HG02763 (cell line): ENCODE data around the gene GPR22.

Source experiments
- ATAC-seq: cut with Tn5 transposase; IDR thresholded peaks from one replicate; pipeline ENCODE4 v1.9.1; 2021; ENCODE audit warnings: mild to moderate bottlenecking, moderate library complexity; ENCODE audit not compliant: unreplicated experiment

Gene GPR22

DNA sequence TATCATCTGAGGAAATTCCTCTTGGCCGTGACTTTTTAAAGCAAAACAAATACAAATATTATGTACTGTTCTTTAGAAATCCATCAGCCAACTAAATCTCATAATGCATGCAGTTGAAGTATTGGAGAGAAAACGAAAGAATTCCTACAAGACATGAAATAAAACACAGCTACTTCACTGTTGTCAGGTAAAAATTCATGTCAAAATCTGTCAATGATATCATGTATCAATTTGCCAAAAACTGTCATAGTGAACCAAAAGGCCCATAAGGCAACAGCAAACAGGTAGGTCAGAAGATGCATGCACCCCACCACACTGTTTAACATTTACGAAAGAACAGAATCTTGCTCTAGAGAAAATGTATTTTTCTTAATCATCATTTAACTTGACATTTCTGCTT is 2.3 kb downstream of the GPR22 start:
- ATAC-seq = no peak

DNA sequence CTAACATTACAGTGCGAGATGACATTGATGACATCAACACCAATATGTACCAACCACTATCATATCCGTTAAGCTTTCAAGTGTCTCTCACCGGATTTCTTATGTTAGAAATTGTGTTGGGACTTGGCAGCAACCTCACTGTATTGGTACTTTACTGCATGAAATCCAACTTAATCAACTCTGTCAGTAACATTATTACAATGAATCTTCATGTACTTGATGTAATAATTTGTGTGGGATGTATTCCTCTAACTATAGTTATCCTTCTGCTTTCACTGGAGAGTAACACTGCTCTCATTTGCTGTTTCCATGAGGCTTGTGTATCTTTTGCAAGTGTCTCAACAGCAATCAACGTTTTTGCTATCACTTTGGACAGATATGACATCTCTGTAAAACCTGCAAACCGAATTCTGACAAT is 4.3 kb downstream of the GPR22 start:
- no peak for ATAC-seq

DNA sequence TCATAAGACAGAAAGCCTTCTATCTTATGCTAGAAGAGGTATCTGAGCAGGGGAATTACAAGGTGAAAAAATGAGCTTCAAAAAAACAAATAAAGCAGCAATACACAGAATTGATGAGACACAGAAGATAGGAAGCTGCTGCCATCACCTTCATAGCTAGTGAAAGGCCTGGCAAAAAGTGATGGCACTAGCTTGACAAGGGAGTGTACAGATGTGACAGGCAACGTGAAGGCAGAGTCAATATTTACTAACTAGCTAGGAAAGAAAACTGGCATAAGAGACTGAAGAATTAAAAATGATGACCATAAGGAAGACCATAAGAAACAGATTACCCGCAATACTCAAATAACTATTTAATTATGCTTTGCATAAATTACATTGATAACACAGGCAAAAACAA is 9.4 kb downstream of the GPR22 start:
- no peak for ATAC-seq

DNA sequence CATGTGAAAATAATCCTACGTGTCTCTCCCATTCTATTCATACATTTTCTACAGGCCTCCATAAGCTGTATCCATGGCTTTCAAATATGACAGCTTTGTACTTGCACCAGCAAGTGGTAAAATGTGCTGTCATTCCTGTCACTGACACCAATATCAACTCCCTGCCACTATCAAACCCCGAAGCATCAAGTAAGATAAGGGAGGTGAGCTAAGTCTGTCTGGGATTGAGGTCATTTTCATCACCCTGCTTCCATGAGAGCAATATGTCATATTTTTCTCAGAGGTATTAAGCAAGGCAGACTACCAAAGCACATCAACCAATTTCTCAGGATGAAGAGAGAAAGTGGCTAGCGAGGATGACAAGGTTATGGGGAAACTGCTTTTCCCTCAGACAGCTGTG is 11.1 kb downstream of the GPR22 start:
- ATAC-seq = no peak

DNA sequence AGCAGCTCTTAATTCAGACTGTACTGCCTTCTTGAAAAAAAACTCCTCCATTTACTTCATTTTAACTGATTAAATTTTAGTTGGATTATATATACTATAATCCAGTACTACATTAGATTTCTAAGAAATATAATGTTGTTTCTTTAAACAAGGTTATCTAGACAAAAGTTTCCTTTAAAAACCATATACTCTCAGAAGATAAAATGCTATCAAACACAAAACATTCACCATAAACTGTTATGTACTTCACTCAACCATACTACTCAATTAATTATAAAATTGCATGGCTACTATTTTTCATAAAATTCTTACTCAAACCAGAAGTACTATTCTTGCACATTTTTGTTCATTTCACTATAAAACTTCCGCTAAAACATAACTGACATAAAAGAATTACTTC is 12.7 kb downstream of the GPR22 start:
- ATAC-seq = no peak

DNA sequence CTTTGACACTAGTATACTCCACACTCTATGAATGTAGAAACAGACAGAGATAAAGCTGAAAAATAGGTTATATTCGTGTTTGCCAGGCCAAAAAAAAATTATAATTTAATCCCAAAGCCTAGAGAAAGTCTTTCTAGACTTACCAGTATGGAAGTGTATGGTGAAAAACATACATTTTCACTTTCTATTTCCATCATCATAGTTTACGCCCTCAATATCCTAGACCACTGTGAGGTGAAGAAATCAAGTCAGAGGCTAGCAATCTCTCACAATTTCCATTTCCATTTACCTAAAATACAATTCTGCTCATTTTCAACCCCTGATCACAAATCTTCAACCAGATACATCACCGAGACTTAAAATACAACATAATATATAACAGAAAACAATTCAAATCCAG is 16.2 kb downstream of the GPR22 start:
- no peak for ATAC-seq

DNA sequence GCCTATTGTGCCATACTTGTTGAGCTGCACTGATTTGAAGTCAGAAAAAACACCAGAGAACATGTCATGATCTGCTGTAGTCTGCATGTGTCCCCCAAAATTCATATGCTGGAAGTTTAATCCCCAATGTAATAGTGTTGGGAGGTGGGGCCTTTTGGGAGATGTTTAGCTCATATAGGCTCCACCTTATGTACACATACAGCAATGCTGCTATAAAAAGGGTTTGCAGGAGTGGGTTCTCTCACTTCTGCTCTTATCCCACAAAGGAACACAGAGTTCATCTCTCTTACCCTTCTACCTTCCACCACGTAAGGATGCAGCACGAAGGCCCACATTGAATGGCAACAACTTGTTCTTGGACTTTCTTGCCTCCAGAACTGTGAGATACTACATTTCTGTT is 23.0 kb downstream of the GPR22 start:
- no peak for ATAC-seq

DNA sequence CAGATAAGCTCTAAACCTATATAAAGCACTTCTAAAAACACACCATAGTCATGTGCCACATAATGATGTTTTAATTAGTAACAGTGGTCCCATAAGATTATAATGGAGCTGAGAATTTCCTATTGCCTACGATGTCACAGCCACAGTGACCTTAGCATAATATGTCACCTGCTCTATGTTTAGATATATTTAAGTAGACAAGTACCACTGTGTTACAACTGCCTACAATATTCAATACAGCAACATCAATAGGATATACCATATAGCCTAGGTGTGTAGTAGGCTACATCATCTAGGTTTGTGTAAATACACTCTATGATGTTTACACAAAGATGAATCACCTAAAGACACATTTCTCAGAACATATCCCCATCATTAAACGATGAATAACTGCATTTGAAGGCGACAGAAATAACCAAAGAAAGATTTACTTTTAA is 24.5 kb downstream of the GPR22 start:
- ATAC-seq = no peak

DNA sequence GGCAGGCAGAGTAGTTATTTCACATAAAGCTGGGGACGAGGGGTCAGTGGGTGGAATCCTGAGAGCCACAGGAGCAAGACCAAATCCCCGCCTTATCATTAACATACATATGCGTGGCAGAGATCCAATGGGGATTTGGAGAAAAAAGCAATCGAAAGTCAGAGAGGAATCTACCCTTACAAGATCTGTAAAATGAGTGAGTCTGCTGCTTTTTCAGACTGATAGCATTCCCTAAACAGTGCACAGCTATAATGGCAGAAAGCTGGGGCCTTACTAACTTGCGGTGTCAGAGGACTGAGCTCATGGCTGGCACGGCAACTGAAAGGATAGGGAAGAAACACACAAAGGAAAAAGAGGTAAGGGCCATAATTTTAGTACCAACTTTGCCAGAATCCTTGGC is 25.0 kb downstream of the GPR22 start:
- no peak for ATAC-seq

DNA sequence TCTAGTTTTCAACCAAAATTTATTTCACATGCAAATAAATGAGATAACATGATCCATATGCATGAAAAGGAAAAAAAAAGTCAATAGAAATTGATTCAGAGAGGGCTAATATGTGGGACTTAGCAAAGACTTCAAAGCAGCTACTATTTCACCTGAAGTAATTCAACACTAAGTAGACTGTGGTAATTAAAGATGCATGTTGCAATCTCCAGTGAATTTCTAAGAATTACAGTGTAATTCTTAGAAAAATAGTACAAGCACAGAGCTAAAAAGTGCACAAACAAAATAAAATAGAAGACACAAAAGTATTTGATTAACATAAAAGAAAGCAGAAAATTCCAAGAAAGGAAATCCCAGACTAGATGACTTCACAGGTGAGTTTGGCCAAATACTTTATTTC is 25.7 kb downstream of the GPR22 start:
- ATAC-seq = no peak

DNA sequence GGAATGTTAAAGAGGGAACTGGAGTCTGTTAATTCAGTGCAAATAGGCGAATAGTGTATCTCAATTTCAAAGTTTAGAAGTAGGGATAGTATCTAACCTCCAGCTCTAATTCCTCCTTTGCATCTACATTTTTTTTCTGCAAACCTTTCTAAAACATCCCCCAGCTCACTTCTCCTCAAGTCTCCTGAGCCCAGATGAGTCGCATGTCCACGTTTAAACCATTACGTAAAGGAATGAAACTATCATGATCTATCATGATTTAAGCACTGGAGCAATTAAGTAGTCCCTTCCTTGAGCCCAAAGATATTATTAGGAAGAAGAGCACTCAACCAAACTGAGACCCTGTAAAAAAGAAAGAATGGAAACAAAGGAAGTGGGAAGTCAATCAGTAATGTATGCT is 29.9 kb downstream of the GPR22 start:
- ATAC-seq = no peak

DNA sequence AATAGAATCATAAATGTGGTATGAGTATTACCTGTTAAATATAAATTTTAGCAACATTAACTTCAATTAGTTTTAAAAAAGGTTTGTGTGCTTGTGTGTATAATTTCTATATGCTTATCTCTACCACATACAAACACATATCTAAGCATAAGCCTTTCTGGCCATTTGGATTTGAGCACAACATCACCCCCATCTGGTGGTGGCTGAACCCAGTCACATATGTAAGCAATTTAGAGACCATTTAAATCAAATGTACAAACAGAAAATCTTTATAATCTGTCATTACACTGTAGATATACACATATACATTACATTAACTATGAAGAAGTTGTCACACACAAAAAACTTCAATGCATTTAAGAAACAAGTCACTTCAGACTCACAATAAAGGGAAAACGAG is 31.7 kb downstream of the GPR22 start:
- no peak for ATAC-seq

DNA sequence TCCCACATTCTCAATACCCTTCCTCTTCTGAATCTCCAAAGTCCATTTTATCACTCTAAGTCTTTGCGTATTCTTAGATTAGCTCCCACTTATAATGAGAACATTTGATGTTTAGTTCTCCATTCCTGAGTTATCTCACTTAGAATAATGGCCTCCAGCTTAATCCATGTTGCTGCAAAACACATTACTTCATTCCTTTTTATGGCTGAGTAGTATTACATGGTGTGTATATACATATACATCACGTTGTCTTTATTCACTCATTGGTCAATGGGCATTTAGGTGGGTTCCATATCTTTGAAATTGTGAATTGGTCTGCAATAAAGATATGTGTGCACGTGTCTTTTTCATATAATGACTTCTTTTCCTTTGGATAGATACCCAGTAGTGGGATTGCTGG is 32.3 kb downstream of the GPR22 start:
- ATAC-seq = no peak

DNA sequence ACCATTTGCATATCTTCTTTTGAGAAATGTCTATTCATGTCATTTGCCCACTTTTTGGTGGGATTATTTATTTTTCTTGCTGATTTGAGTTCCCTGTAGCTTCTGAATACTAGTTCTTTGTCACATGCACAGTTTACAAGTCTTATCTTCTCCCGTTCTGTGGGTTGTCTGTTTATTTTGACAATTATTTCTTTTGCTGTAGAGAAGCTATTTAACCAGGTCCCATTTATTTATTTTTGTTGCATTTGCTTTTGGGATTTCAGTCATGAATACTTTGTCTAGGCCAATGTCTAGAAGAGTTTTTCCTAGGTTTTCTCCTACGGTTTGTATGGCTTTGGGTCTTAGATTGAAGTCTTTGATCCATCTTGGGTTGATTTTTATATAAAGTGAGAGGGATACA is 32.9 kb downstream of the GPR22 start:
- ATAC-seq = no peak

DNA sequence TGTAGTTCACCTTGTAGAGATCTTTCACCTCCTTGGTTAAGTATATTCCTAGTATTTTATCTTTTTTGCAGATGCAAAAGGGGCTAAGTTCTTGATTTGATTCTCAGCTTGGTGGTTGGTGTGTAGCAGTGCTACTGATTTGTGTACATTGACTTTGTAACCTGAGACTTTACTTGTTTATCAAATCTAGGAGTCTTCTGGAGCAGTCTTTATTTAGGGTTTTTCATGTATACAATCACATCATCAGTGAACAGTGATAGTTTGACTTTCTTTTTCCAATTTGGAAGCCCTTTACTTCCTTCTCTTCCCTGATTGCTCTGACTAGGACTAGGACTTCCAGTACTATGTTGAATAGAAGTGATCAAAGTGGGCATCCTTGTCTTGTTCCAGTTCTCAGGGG is 33.8 kb downstream of the GPR22 start:
- no peak for ATAC-seq

DNA sequence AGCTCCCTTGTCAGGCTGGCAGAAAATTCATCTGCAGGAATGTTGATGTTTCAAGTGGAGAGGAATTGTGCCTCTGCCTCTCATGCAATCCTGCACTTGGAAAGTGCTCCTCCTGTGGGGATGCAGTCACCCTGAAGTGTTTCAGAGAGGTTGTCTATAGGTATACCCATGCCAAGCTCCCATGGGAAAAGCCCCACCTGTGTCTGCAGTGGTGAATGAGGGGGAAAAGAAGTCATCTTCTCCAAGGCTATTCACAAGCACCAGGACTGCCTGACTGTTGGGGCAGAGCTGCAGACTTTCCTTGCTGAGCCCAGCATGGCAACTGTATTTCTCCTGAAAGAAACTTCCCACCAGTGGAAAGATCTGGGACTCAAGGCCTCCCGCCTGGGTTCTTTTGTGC is 35.5 kb downstream of the GPR22 start:
- no peak for ATAC-seq

DNA sequence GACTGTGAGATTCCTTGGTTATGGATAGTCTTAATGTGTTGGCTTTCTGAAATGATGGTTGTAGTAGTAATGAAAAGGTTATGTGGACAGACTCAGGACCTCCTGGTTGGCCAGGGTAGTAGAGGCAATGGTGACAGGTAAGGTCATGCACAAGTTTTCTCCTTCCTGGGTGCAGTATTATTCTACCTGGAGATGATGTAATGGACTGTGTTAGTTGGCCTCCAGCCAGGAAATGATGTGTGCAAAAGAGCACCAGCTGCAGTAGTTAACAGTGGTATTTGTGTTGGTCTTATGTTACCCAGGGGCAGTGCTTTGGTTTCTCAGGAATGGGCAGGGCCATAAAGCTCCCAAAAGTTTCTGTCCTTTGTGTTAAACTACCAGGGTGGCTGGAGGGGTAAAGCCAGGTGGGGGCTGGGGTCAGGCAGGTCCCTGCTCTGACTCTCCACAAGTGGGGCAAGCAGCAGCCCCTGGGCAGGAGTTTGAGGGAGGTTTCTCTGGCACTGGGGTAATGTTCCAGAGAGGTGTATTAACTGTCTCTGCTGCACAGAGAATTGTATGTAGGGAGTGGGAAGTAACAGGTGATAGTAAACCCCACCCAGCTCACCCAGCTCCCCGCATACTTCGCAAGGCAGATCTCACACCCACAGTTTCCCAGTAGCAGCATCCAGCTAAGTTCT is 36.3 kb downstream of the GPR22 start:
- no peak for ATAC-seq

DNA sequence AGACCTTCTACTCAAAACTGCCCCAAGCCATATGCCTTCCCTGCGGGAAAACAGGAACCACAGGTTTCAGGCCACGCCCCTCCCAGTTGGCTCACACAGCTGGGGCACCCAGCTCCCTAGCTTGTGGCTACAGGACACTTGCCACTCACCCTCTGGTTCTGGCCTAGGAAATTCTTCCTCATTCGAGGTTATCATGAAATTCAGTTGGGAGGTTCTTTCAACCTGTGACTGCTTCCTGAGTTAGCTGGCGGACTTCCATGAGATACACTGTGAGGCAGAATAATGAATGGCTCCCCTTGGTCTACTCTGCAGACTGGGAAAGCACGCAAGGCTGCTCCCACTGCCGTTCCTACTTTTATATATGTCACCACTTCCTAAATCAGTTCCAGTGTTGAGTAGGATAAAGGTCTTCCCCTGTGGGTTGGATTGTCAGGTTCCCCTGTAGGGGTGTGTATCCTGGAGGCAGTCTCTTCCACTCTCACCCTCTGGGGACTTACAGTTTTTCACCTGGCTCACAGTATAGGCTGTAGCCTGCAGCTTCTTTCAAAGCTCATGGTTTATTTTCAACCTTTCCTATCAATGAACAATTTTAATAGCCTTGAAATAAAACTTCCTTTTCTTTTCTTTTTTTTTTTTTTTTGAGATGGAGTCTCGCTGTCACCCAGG is 37.0 kb downstream of the GPR22 start:
- no peak for ATAC-seq
